ENCODE data around the gene GPR4.
"Not testable (repeated sequence)": the region's sequence is repeated elsewhere in the genome, so short reads cannot be mapped to it uniquely, and the experiment has no call there.

Gene GPR4

DNA sequence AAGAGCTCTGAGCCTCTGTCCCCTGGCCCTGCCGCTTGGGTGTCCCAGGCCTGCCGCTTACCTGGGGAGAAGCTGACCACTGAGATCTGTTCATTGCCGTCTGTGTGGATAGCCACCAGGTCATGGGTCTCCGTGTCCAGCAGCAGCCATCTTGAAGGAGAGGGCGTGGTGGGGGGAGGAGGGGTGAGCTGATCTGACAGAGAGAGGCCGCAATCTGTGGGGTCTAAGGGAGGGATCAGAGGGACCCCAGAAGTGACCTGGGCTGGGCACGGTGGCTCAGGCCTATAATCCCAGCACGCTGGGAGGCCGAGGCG lies 14.6 kb upstream of the GPR4 start:
- TF ChIP-seq, protein P1, sequence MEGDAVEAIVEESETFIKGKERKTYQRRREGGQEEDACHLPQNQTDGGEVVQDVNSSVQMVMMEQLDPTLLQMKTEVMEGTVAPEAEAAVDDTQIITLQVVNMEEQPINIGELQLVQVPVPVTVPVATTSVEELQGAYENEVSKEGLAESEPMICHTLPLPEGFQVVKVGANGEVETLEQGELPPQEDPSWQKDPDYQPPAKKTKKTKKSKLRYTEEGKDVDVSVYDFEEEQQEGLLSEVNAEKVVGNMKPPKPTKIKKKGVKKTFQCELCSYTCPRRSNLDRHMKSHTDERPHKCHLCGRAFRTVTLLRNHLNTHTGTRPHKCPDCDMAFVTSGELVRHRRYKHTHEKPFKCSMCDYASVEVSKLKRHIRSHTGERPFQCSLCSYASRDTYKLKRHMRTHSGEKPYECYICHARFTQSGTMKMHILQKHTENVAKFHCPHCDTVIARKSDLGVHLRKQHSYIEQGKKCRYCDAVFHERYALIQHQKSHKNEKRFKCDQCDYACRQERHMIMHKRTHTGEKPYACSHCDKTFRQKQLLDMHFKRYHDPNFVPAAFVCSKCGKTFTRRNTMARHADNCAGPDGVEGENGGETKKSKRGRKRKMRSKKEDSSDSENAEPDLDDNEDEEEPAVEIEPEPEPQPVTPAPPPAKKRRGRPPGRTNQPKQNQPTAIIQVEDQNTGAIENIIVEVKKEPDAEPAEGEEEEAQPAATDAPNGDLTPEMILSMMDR (IDR thresholded peaks at IDR 0.05; ENCODE audit: extremely low read depth, missing control alignments), result no peak
- no peak for DNase-seq (ENCODE audit: low spot score)

DNA sequence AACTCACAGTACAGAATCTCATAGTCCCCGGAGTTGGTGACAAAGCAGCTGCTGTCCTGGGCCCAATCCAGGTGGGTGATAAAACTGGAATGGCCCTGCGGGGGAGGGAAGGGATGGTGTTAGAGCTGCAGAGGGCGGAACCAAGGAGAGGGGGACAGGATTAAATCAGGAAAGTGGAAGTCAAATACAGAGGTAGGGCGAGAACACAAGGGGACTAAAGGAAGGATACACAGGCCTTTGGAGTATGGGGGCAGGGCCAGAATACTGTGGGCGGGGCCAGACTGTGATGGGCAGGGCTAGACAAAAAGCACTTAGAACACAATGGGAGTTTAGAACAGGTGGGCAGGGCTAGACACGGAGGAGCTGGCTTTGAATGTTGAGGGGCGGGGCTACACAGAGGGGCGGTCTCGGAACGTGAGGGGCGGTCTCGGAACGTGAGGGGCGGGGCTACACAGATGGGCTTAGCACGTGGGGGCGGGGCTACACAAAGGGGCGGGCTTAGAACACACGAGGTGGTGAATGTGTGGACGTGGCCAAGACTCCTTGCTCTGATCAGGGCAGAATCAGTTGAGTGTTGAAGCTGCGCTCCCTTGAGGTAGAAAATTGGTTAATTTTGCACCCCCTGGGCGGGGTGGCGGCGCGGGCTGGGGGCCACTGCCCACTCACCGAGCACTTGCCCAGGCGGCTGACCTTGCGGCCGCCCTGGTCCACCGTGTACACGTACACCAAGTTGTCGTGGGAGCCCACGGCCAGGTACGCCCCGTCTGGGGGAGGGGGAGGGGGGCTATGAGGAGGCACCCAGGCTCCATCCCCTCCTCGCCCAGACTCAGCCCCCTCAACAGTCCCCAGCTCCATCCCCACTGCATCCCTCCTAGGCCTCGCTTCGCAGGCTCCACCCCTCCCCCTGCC lies 14.0 kb upstream of the GPR4 start:
- TF ChIP-seq, protein P1 (IDR thresholded peaks at IDR 0.05; ENCODE audit: extremely low read depth, missing control alignments), result no peak
- peak; percentile 94 for DNase-seq (ENCODE audit: low spot score)

DNA sequence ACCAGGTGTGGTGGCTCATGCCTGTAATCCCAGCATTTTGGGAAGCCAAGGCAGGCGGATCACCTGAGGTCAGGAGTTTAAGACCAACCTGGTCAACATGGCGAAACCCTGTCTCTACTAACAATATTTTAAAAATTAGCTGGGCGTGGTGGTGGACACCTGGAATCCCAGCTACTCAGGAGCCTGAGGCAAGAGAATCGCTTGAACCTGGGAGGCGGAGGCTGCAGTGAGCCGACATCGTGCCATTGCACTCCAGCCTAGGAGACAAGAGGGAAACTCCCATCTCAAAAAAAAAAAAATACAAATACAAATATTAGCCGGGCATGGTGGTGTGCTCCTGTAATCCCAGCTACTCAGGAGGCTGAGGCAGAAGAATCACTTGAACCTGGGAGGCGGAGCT lies 13.0 kb upstream of the GPR4 start:
- not testable (repeated sequence) for DNase-seq (ENCODE audit: low spot score)

DNA sequence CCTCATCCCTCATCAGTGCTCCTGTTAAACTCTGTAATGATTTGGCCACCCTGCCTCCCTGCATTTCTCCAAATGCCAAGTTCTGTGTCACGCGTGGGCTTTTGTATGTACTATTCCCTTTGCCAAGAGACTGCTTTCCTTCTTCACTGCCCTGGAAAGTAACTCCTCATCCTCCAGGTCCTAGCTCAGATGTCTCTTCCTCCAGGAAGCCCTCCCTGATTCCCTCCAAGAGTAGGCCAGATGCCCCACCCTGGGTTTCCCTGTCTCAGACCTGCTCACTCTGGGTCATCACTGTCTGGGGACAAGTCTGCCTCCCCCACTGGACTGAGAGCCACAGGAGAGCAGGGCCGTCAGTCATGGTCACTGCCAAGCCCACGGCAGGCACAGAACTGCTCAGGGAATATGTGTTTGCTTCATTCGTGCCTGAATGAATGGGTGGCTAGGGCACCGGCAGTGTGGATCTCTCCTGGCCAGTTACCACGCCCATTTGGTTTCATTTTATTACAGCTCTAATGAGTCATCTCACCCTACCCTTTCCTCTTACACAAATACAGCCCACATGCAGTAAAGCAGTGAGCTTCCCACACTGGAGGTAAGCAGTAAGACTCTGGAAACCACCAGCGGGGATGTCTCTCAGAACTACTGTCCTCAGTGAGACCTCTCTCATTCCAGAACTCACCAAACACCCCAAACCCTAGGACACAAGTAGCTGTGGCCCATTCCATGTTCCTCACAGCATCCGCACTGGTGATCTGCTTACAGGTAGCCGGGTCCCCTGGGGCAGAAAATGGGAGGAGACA lies 12.1 kb upstream of the GPR4 start:
- peak; percentile 84 for DNase-seq (ENCODE audit: low spot score)
- TF ChIP-seq, protein P1 (IDR thresholded peaks at IDR 0.05; ENCODE audit: extremely low read depth, missing control alignments), result no peak

DNA sequence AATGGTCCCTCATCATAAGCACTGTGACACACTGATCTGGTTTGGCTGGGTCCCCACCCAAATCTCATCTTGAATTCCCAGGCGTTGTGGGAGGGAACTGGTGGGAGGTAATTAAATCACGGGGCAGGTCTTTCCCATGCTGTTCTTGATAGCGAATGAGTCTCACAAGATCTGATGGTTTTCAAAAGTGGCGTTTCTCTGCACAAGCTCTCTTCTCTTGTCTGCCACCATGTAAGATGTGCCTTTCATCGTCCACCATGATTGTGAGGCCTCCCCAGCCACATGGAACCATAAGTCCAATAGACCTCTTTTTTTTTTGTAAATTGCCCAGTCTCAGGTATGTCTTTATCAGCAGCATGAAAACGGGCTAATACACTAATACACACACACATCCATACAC lies 6.9 kb upstream of the GPR4 start:
- DNase-seq (ENCODE audit: low spot score), result no peak
- TF ChIP-seq, protein P1 (IDR thresholded peaks at IDR 0.05; ENCODE audit: extremely low read depth, missing control alignments), result no peak

DNA sequence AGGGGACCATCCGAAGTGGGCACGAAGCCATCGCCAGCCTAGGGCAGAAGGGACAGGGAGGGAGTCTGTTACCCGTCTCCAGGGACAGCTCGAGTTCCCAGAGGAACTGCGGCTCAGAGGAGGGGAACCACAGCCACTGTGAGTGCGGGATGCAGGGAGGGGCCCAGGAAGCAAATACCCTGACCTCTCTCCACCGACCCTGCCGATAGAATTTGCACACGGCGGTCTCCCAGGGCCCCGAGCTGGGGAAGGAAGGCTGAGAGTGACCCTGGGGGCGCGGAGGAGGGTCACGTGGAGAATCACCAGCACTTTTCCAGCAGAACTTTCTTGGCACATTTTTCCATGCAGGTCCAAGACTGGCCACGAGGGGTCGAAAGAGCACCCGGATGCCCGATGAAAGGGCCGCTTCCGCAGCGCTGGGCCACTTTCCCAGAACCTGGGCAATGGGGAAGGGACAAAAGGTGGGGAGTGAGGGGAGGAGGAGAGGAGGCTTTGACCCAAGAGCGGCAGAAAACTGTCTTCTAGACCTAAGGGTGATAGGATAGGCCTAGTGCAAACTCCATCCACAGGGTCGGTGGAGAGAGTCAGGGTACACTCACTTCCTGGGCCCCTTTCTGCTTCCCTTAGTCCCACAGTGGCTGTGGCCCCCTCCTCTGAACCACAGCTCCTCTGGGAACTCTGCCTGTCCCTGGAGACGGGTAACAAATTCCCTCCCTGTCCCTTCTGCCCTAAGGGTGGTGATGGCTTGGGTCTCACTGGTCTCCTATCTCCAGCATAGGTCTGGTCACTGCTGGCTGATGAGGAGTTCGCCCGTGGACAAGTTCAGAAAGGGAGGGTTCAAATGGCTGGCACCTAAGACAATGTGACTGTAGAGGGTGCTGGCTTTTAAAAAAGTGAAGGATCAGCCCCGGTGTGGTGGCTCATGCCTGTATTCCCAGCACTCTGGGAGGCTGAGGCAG lies 5.3 kb upstream of the GPR4 start:
- TF ChIP-seq, protein P1 (IDR thresholded peaks at IDR 0.05; ENCODE audit: extremely low read depth, missing control alignments), result peak; percentile 51
- no peak for DNase-seq (ENCODE audit: low spot score)

DNA sequence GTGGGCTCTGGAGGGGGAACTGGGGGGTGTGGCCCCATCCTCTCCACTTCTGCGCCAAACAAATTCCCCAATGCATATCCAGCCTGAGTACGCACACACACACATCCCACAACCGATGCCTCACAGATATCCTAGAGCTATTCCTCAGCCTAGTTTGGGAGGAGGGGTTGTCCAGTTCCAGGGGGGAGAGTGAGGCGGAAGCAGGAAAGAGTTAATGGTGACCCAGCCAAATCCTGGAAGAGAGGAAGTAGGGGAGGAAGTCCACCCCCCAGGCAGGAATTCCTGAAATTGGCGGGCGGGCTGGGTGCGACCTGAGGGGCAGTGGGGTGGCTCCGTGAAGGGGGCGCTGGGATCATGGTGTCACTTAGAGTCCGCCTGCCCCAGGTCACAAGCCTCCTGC lies 897 bp downstream of the GPR4 start:
- TF ChIP-seq, protein P1 (IDR thresholded peaks at IDR 0.05; ENCODE audit: extremely low read depth, missing control alignments), result no peak
- peak; percentile 23 for DNase-seq (ENCODE audit: low spot score)

Data from GM20000 (cell line).